ENCODE results near the gene VANGL2.
A peak's percentile ranks its signal among the peaks of the same experiment; 100 is the strongest.

The VANGL2 gene

GRCh38 chr1:160406131-160406968 lies 6.0 kb downstream of the VANGL2 start:
- DNase-seq = no peak

- no peak for DNase-seq
Observed at GRCh38 chr1:160407839-160408801, 7.8 kb downstream of the VANGL2 start.

GRCh38 chr1:160408864-160409263 lies 8.5 kb downstream of the VANGL2 start:
- no peak for DNase-seq

- no peak for DNase-seq
Observed at GRCh38 chr1:160409486-160409885, 9.1 kb downstream of the VANGL2 start.

GRCh38 chr1:160410406-160411005 lies 10.1 kb downstream of the VANGL2 start:
- no peak for DNase-seq

GRCh38 chr1:160411271-160412027 lies 11.1 kb downstream of the VANGL2 start:
- no peak for DNase-seq

- no peak for DNase-seq
Observed at GRCh38 chr1:160412028-160412362, 11.6 kb downstream of the VANGL2 start.

GRCh38 chr1:160413716-160414115 lies 13.4 kb downstream of the VANGL2 start:
- DNase-seq = no peak

- DNase-seq = no peak
Observed at GRCh38 chr1:160414881-160415280, 14.5 kb downstream of the VANGL2 start.

- no peak for DNase-seq
Observed at GRCh38 chr1:160415696-160416290, 15.4 kb downstream of the VANGL2 start.

GRCh38 chr1:160416369-160416768 lies 16.0 kb downstream of the VANGL2 start:
- DNase-seq = peak; percentile 35

- no peak for DNase-seq
Observed at GRCh38 chr1:160418483-160418882, 18.1 kb downstream of the VANGL2 start.

GRCh38 chr1:160419150-160419837 lies 18.9 kb downstream of the VANGL2 start:
- DNase-seq = no peak

GRCh38 chr1:160419838-160420169 lies 19.4 kb downstream of the VANGL2 start:
- no peak for DNase-seq

GRCh38 chr1:160420881-160421842 lies 20.8 kb downstream of the VANGL2 start:
- no peak for DNase-seq

- no peak for DNase-seq
Observed at GRCh38 chr1:160421881-160422280, 21.5 kb downstream of the VANGL2 start.

GRCh38 chr1:160423966-160424365 lies 23.6 kb downstream of the VANGL2 start:
- no peak for DNase-seq

- no peak for DNase-seq
Observed at GRCh38 chr1:160425847-160426246, 25.5 kb downstream of the VANGL2 start.

- DNase-seq = no peak
Observed at GRCh38 chr1:160427625-160428024, 27.3 kb downstream of the VANGL2 start.

- DNase-seq = no peak
Observed at GRCh38 chr1:160428053-160428452, 27.7 kb downstream of the VANGL2 start.

- DNase-seq = peak; percentile 90
Observed at GRCh38 chr1:160428655-160429054, 28.3 kb downstream of the VANGL2 start.
